Tibial nerve (tissue), 4 donors: Measurements from ENCODE around the gene E2F2. TPM values are rescaled to one million over a fixed set of nuclear protein-coding genes. Genes with fewer than 3 reads are reported as not detected.

Experiments
- DNase-seq, 2 donors: peaks; one replicate each; pipeline ENCODE4 v3.0.0-alpha.2; 2019; ENCODE audit warnings: low spot score in 2 of 2
- H3K27ac ChIP-seq, 4 donors: fragments of 200-600 bp; sonication (generic) in 3 of 4; one replicate each; pipeline ENCODE4 v1.5.1; 2017 to 2019; ENCODE audit warnings: mild to moderate bottlenecking in 1 of 4
- H3K27me3 ChIP-seq, 2 donors: fragments of 200-600 bp; sonication (generic) in 1 of 2; one replicate each; pipeline versions ENCODE4 v1.5.1 to v1.6.0; 2017 to 2019
- H3K36me3 ChIP-seq, 3 donors: fragments of 200-600 bp; sonication (generic); one replicate each; pipeline ENCODE4 v1.5.1; 2018 to 2019
- H3K4me1 ChIP-seq, 4 donors: fragments of 200-600 bp; sonication (generic) in 3 of 4; one replicate each; pipeline ENCODE4 v1.5.1; 2017 to 2019
- H3K4me3 ChIP-seq, 4 donors: fragments of 200-600 bp; sonication (generic) in 3 of 4; one replicate each; pipeline ENCODE4 v1.5.1; 2017 to 2019; ENCODE audit warnings: mild to moderate bottlenecking in 1 of 4, moderate library complexity in 1 of 4
- H3K9me3 ChIP-seq, 4 donors: fragments of 200-600 bp; sonication (generic) in 3 of 4; one replicate each; pipeline ENCODE4 v1.5.1; 2017 to 2019
- EP300 ChIP-seq, 2 donors: sonication (generic); formaldehyde crosslinking; IDR thresholded peaks; one replicate each; pipeline ENCODE4 v1.6.1; 2017; ENCODE audit warnings: antibody characterized with exemption in 2 of 2, mild to moderate bottlenecking in 1 of 2
- POLR2A ChIP-seq, 2 donors: fragments of 450-650 bp; IDR thresholded peaks; one replicate each; pipeline ENCODE4 v1.6.1; 2017; ENCODE audit warnings: antibody characterized with exemption in 2 of 2, mild to moderate bottlenecking in 2 of 2, moderate library complexity in 2 of 2
- WGBS, 2 donors: methylation state at CpG; one replicate each; pipeline ENCODE4 v1.1.5; 2018; 5-methylcytosine and 5-hydroxymethylcytosine counted together
- total RNA-seq, 4 donors: library from RNA; depleted of rRNA; stranded (reverse); fragments of >200 nt; gene quantifications; one replicate each; pipeline ENCODE4 v1.1.0, GENCODE V29; 2016
- TF ChIP-seq, protein P1 (sequence below), 5 experiments: fragments of 200-600 bp in 3 of 5; fragments of 450-650 bp in 2 of 5; sonication (generic) in 3 of 5; IDR thresholded peaks; one replicate each; pipeline ENCODE4 v1.5.1; 2016 to 2019; ENCODE audit warnings: antibody characterized with exemption in 5 of 5, mild to moderate bottlenecking in 3 of 5, moderate library complexity in 2 of 5

Gene E2F2
- total RNA-seq, 4 donors from 2014 or later, result 0.20 to 0.30 (median 0.21) TPM; not detected in 1

DNA sequence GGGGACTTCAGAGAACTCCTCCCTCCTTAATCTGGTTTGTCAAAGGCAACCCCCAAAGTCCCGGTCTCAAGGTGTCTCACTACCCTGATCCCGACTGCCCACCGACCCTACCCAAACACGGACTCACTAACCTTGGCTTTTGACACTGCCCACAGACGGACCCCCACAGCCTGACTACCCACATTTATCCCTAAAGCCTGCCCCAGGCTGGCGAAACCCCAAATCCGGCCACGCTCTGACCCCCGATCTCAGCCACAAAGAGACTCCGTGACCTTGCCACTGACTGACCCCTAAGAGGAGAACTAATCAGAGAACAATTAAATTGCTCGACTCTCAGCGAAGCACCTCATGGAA lies 23.1 kb upstream of the E2F2 start:
- Histone ChIP-seq H3K27ac (peak overlapping the region; percentile 87 to 97 (median 96)), H3K9me3 (no peaks in the 10 kb centered on the region), H3K27me3 (no peaks in the 10 kb centered on the region), H3K4me3 (peak overlapping the region; percentile 44 to 79 (median 56)), H3K36me3 (peaks cover 0 to 13% (median 0%) of the 10 kb centered on the region in 3 donors), H3K4me1 (peaks cover 0 to 44% (median 20%) of the 10 kb centered on the region in 4 donors)
- WGBS, 2 donors, result 26 to 36% methylated on average over 12 of the region's 12 CpGs
- DNase-seq, result no peak
- no peak for TF ChIP-seq EP300 (IDR thresholded peaks at IDR 0.05)
- no peak for TF ChIP-seq POLR2A (IDR thresholded peaks at IDR 0.05)
- TF ChIP-seq, protein P1, sequence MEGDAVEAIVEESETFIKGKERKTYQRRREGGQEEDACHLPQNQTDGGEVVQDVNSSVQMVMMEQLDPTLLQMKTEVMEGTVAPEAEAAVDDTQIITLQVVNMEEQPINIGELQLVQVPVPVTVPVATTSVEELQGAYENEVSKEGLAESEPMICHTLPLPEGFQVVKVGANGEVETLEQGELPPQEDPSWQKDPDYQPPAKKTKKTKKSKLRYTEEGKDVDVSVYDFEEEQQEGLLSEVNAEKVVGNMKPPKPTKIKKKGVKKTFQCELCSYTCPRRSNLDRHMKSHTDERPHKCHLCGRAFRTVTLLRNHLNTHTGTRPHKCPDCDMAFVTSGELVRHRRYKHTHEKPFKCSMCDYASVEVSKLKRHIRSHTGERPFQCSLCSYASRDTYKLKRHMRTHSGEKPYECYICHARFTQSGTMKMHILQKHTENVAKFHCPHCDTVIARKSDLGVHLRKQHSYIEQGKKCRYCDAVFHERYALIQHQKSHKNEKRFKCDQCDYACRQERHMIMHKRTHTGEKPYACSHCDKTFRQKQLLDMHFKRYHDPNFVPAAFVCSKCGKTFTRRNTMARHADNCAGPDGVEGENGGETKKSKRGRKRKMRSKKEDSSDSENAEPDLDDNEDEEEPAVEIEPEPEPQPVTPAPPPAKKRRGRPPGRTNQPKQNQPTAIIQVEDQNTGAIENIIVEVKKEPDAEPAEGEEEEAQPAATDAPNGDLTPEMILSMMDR (IDR thresholded peaks at IDR 0.05), result no peak

DNA sequence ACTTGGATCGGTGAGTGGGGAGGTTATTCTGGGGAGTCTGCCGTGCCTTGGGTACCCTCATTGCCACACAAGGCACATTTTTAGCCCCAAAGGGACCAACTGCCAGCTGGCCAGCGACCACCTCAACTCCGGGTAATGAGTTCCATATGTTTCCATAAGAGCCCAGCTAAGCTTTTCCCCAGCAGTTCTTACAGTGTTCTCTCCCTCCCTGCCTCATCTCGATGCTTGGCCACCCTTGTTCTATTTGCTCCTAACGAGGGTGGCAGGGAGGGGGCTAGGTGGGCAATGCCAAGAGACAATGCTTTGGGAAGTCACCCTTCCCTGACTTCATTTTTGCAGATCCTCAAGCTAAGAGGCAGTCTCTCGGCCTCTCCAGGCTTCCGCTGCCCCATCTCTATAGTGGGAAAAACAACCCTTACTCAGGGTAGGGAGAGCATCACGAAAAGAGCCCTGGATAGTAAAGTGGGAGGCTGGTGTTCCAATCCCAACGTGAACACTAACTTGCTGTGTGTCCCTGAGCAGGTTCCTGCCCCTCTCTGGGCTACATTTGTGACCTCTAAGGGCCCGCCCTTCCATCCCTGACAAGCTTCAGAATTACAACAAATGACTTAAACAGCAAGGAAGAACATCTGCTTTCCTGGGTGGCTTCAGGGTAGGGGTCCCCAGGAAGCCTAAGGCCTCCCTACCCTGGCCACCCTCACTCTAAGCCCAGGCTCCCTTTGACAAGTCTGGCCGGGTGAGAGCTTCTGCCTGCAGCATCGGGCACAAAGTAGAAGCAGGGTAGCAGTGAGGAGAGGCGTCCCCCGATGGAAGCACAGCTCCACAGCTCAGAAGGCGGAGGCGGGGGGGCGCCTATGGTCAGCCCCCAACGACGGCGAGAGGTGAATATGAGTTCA lies 22.4 kb upstream of the E2F2 start:
- no peaks in the 10 kb centered on the region for H3K27me3 ChIP-seq
- WGBS, 2 donors, result 57 to 66% methylated on average over 21 of the region's 21 CpGs
- no peak for TF ChIP-seq EP300 (IDR thresholded peaks at IDR 0.05)
- TF ChIP-seq, protein P1 (IDR thresholded peaks at IDR 0.05), result no peak
- TF ChIP-seq POLR2A (IDR thresholded peaks at IDR 0.05), result no peak

DNA sequence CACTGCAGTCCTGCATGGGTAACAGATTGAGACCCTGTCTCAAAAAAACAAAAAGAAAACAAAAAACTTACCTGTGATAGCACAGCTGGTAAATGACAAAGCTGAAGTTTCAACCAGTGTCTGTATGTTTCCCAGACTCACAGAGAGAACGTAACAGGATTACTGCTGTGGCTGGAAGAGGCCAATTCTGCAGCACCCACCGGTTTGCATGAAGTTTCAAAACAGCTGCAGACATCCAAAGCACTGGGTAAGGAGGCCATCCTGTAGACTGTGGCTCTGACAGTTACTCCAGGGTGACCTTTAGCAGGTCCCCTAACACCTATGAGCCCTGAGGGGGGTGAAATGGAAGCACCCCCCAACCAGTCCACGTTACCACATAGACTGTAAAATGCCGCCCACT lies 20.8 kb upstream of the E2F2 start:
- Histone ChIP-seq H3K9me3 (no peaks in the 10 kb centered on the region), H3K4me3 (no peak overlapping the region), H3K27ac (no peak overlapping the region), H3K36me3 (no peaks in the 10 kb centered on the region), H3K4me1 (peaks cover 0 to 44% (median 16%) of the 10 kb centered on the region in 4 donors), H3K27me3 (no peaks in the 10 kb centered on the region)
- WGBS, 2 donors, result 70 to 78% methylated on average over 4 of the region's 4 CpGs
- no peak for TF ChIP-seq POLR2A (IDR thresholded peaks at IDR 0.05)
- no peak for TF ChIP-seq EP300 (IDR thresholded peaks at IDR 0.05)
- TF ChIP-seq, protein P1 (IDR thresholded peaks at IDR 0.05), result no peak
- DNase-seq, result no peak

More for the DNA sequence above, 22.4 kb upstream of the E2F2 start:
- Histone ChIP-seq H3K4me3 (no peak overlapping the region), H3K27ac (peak overlapping the region; percentile 87 to 97 (median 96)), H3K36me3 (peaks cover 0 to 11% (median 0%) of the 10 kb centered on the region in 3 donors), H3K4me1 (peaks cover 0 to 51% (median 20%) of the 10 kb centered on the region in 4 donors), H3K9me3 (no peaks in the 10 kb centered on the region)
- DNase-seq, result no peak

DNA sequence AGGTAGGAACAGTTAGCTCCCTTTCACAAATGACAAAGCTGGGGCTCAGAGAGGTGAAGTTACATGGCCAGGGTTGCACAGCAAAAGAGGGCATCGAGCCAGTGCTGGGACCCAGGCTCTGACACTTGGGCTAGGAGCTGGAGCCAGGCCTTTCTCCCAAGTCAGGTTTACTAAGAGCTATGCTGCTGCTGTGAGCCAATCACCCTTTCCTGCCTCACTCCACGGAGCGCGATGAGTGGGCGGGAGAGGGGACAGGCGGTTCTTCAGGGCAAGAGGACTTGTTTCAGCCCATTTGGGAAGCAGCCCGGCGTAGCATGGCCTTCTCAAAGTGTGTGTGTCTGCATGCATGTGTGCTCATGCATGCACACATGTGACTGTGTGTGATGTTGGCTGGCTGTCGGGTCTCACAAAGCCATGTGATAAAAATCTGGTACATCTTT lies 17.7 kb upstream of the E2F2 start:
- Histone ChIP-seq H3K9me3 (no peaks in the 10 kb centered on the region), H3K27ac (peak overlapping the region in 1 of 4 donors; percentile 32), H3K36me3 (no peaks in the 10 kb centered on the region), H3K4me3 (no peak overlapping the region), H3K4me1 (peaks cover 0 to 22% (median under 1%) of the 10 kb centered on the region in 4 donors), H3K27me3 (no peaks in the 10 kb centered on the region)
- no peak for DNase-seq
- WGBS, 2 donors, result 34 to 41% methylated on average over 9 of the region's 9 CpGs
- no peak for TF ChIP-seq EP300 (IDR thresholded peaks at IDR 0.05)
- no peak for TF ChIP-seq POLR2A (IDR thresholded peaks at IDR 0.05)
- TF ChIP-seq, protein P1 (IDR thresholded peaks at IDR 0.05), result no peak
